Left kidney (tissue), 2 donors: ENCODE measurements around the gene PNMT. TPM values are rescaled to one million over a fixed set of nuclear protein-coding genes. Genes with fewer than 3 reads are reported as not detected.
"Not testable (repeated sequence)": the region's sequence is repeated elsewhere in the genome, so short reads cannot be mapped to it uniquely, and the experiment has no call there.

ENCODE experiments used
- DNase-seq: peaks from one replicate; pipeline ENCODE4 v3.0.0-alpha.2; 2013
- polyA plus RNA-seq: library from polyadenylated mRNA; unstranded; fragments of 120-200 nt; gene quantifications from one replicate; pipeline ENCODE4 v1.2.1, GENCODE V29; 2013; ENCODE audit not compliant: insufficient read length

The PNMT gene
- polyA plus RNA-seq, 1 donor, result 1.7 TPM

- DNase-seq, result no peak
These were observed 38.1 kb downstream of the PNMT start for GRCh38 chr17:39706383-39706782.

- no peak for DNase-seq
These were observed 38.7 kb downstream of the PNMT start for GRCh38 chr17:39706921-39707337.

GRCh38 chr17:39709319-39709997, 41.2 kb downstream of the PNMT start:
- no peak for DNase-seq

GRCh38 chr17:39709998-39710964, 42.0 kb downstream of the PNMT start:
- DNase-seq, result no peak

GRCh38 chr17:39711071-39711470, 42.8 kb downstream of the PNMT start:
- not testable (repeated sequence) for DNase-seq

- no peak for DNase-seq
These were observed 43.6 kb downstream of the PNMT start for GRCh38 chr17:39711851-39712250.

GRCh38 chr17:39714234-39714633, 46.0 kb downstream of the PNMT start:
- no peak for DNase-seq

- DNase-seq, result no peak
These were observed 47.3 kb downstream of the PNMT start for GRCh38 chr17:39715375-39716072.

GRCh38 chr17:39716073-39716818, 48.0 kb downstream of the PNMT start:
- no peak for DNase-seq

GRCh38 chr17:39716879-39717536, 48.8 kb downstream of the PNMT start:
- DNase-seq, result no peak

- DNase-seq, result no peak
These were observed 49.4 kb downstream of the PNMT start for GRCh38 chr17:39717660-39718059.

- no peak for DNase-seq
These were observed 51.5 kb downstream of the PNMT start for GRCh38 chr17:39719563-39720355.

Other genes starting within 250 kb of the PNMT start
- 58.7 TPM for gene MED1, start 217.2 kb upstream of the PNMT start, polyA plus RNA-seq
- gene CDK12, start 207.0 kb upstream of the PNMT start, polyA plus RNA-seq, result 77.4 TPM
- 0.08 TPM for gene NEUROD2, start 60.5 kb upstream of the PNMT start, polyA plus RNA-seq
- gene PPP1R1B, start 41.5 kb upstream of the PNMT start, polyA plus RNA-seq, result 15.2 TPM
- gene STARD3, start 31.3 kb upstream of the PNMT start, polyA plus RNA-seq, result 52.3 TPM
- gene TCAP, start 3.1 kb upstream of the PNMT start, polyA plus RNA-seq, result 1.5 TPM
- gene PGAP3, start 19.6 kb downstream of the PNMT start, polyA plus RNA-seq, result 38.1 TPM
- 173 TPM for gene ERBB2, start 31.6 kb downstream of the PNMT start, polyA plus RNA-seq
- 27.5 TPM for gene MIEN1, start 62.1 kb downstream of the PNMT start, polyA plus RNA-seq
- 38.8 TPM for gene GRB7, start 69.5 kb downstream of the PNMT start, polyA plus RNA-seq
- 0.37 TPM for gene IKZF3, start 195.9 kb downstream of the PNMT start, polyA plus RNA-seq
- gene ZPBP2, start 199.7 kb downstream of the PNMT start, polyA plus RNA-seq, result not detected